Stimulated activated memory B cell treated with anti-CD40 and anti-IgM and Interleukin-4, amounts not matched to agents 10 μg/mL and 1 μg/mL and 100 μg/mL, for 72 hours (primary cell): ENCODE measurements around the gene CNGB1.

Source experiments
- ATAC-seq: fragments of 150-1000 bp; cut with Tn5 transposase; 2 replicates; pipeline ENCODE4 v1.10.0; 2021
- H3K27ac Mint-ChIP-seq: one replicate; pipeline ENCODE4 v1.8.0; 2022; ENCODE audit warnings: mild to moderate bottlenecking, mixed read lengths
- H3K27me3 Mint-ChIP-seq: one replicate; pipeline ENCODE4 v1.8.0; 2022; ENCODE audit warnings: mixed read lengths
- H3K36me3 Mint-ChIP-seq: one replicate; pipeline ENCODE4 v1.8.0; 2022; ENCODE audit warnings: mixed read lengths
- H3K4me1 Mint-ChIP-seq: one replicate; pipeline ENCODE4 v1.8.0; 2022; ENCODE audit warnings: mixed read lengths
- H3K4me3 Mint-ChIP-seq: one replicate; pipeline ENCODE4 v1.8.0; 2022; ENCODE audit warnings: mild to moderate bottlenecking, moderate library complexity, mixed read lengths
- H3K9me3 Mint-ChIP-seq: one replicate; pipeline ENCODE4 v1.8.0; 2022; ENCODE audit warnings: mixed read lengths

CNGB1 gene

GRCh38 chr16:57892447-57893096 lies 78.4 kb downstream of the CNGB1 start:
- no peak overlapping the region for H3K4me3 Mint-ChIP-seq
- ATAC-seq, result no peak

DNA sequence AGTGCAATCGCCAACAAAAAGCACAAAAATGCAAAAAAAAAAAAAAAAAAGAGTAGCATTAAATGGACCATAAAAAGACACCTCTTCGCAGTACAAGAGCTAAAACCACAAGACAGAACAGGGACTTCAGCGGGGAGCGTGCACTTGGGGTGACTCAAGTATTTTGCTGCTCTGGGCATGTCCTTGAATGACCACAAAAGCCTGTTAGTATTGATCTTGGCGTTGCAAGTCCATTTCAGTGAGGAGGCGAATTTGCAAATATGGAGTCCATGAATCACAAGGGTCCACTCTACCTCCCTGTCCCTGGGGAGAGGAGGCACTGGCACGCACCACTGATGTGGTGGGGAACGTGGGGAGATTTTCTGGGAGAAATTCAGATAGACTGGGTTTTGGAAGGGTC lies 78.9 kb downstream of the CNGB1 start:
- peaks cover 13% of the 10 kb centered on the region for H3K4me1 Mint-ChIP-seq
- no peaks in the 10 kb centered on the region for H3K9me3 Mint-ChIP-seq
- H3K27me3 Mint-ChIP-seq, result peaks cover 57% of the 10 kb centered on the region
- no peaks in the 10 kb centered on the region for H3K36me3 Mint-ChIP-seq
- H3K4me3 Mint-ChIP-seq, result no peak overlapping the region
- ATAC-seq, result no peak
- H3K27ac Mint-ChIP-seq, result no peak overlapping the region

More at GRCh38 chr16:57892447-57893096, 78.4 kb downstream of the CNGB1 start:
- no peaks in the 10 kb centered on the region for H3K36me3 Mint-ChIP-seq
- H3K4me1 Mint-ChIP-seq, result peaks cover 13% of the 10 kb centered on the region
- no peaks in the 10 kb centered on the region for H3K9me3 Mint-ChIP-seq
- H3K27me3 Mint-ChIP-seq, result peaks cover 54% of the 10 kb centered on the region
- H3K27ac Mint-ChIP-seq, result no peak overlapping the region

DNA sequence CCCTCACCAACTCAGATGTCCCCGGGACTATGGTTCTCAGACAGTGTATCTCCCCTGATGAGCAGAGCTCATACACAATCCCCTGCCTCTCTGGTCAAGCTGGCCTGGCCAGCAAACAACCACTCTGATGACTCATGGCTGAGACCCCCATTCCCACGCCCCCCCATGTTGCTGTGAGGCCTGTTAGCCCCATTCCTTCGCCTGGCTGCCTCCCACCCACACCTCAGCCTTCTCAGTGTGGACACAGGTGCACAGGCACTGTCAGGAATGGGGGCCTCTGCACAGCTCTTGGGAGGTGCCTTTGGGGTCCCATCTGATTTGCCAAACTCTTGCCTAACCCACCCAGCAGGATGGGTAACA lies 80.2 kb downstream of the CNGB1 start:
- no peak for ATAC-seq
- Mint-ChIP-seq H3K4me1 (peaks cover 13% of the 10 kb centered on the region), H3K9me3 (no peaks in the 10 kb centered on the region), H3K27me3 (peaks cover 58% of the 10 kb centered on the region), H3K36me3 (no peaks in the 10 kb centered on the region), H3K27ac (no peak overlapping the region), H3K4me3 (no peak overlapping the region)

DNA sequence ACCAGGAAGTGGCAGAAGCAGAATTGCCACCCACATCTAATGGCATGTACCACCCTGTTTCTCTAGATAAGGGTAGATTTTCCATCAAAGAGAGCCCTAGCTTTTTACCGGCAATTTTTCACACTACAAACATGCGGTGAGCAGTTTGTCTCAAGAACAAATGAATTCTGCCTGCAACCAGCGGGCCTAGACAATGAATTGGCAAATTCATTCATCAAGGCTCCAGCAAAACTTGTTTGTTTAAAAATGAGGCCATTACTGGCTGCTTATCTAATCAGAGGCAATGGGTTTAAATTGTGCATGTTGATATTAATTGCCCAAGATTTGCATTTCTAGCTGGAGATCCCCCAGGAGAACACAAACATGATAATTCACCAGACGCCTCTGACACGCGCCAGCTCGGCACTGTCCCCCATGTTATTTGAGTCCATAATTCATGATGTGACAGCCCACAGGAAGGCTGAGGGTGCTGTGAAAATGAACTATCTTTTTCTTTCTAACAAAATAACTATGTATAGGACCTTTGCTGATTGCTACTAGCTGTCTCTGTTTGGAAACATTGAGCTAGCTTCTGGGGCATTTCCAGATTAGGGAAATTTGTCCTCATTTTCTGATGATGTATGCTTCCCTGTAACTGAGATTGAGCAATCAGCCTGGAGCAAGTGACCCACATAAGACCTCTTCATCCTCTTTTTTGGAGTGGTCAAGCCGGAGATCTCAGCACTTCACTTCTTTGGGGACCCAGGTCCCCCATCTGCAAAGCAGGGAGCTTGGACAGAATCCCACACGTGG lies 80.8 kb downstream of the CNGB1 start:
- Mint-ChIP-seq H3K36me3 (no peaks in the 10 kb centered on the region), H3K27me3 (peaks cover 64% of the 10 kb centered on the region), H3K27ac (no peak overlapping the region), H3K4me3 (no peak overlapping the region), H3K4me1 (peaks cover 13% of the 10 kb centered on the region), H3K9me3 (no peaks in the 10 kb centered on the region)
- no peak for ATAC-seq

GRCh38 chr16:57889522-57889921 lies 81.4 kb downstream of the CNGB1 start:
- Mint-ChIP-seq H3K27me3 (peaks cover 67% of the 10 kb centered on the region), H3K4me1 (peaks cover 13% of the 10 kb centered on the region), H3K36me3 (no peaks in the 10 kb centered on the region), H3K4me3 (no peak overlapping the region), H3K9me3 (no peaks in the 10 kb centered on the region), H3K27ac (no peak overlapping the region)
- no peak for ATAC-seq

- H3K9me3 Mint-ChIP-seq, result no peaks in the 10 kb centered on the region
- no peak overlapping the region for H3K4me3 Mint-ChIP-seq
- H3K27ac Mint-ChIP-seq, result no peak overlapping the region
- peaks cover 67% of the 10 kb centered on the region for H3K27me3 Mint-ChIP-seq
- H3K36me3 Mint-ChIP-seq, result no peaks in the 10 kb centered on the region
- H3K4me1 Mint-ChIP-seq, result peaks cover 10% of the 10 kb centered on the region
- ATAC-seq, result no peak
These were observed 81.8 kb downstream of the CNGB1 start for GRCh38 chr16:57889111-57889510.

DNA sequence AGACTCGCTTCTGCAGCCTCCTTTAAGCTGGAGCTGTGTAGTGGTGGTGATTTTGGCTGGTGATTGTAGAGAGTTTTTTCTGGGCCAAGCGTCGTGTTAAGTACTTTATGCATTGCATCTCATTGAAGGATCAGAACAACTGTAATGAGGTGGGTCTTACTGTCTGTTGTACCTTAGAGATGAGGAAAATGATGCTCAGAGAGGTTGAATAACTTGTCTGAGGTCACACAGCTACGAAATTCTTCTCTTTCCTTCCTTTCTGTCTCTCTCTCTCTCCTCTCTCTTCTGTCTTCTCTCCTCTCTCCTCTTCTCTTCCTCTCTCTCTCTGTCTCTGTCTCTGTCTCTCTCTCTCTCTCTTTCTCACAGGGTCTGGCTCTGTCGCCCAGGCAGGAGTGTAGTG lies 82.8 kb downstream of the CNGB1 start:
- ATAC-seq, result no peak
- H3K4me3 Mint-ChIP-seq, result no peak overlapping the region
- no peak overlapping the region for H3K27ac Mint-ChIP-seq
- H3K4me1 Mint-ChIP-seq, result peaks cover 5% of the 10 kb centered on the region
- H3K27me3 Mint-ChIP-seq, result peaks cover 67% of the 10 kb centered on the region
- H3K36me3 Mint-ChIP-seq, result no peaks in the 10 kb centered on the region
- H3K9me3 Mint-ChIP-seq, result no peaks in the 10 kb centered on the region

DNA sequence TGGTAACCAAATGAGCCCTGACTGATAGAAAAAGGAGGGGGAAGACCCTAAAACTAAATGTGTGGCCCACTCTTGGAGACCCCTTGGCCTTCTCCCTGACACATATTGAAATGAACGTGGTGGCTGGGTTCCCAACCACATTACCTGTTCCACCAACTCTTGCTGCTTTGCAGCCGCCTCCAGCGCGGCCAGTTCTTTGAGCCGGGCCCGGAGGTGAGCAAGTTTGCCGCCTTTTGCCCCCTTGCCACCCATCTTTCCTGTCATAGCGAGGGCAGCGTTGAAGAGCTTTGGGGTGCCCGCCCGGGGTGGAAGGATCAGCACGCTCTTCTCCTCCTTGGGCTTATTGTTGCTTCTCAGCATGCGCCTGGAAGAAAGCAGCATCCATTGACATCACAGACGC lies 83.2 kb downstream of the CNGB1 start:
- Mint-ChIP-seq H3K36me3 (no peaks in the 10 kb centered on the region), H3K27me3 (peaks cover 67% of the 10 kb centered on the region), H3K27ac (no peak overlapping the region), H3K9me3 (no peaks in the 10 kb centered on the region), H3K4me3 (no peak overlapping the region), H3K4me1 (peaks cover 2% of the 10 kb centered on the region)
- no peak for ATAC-seq

DNA sequence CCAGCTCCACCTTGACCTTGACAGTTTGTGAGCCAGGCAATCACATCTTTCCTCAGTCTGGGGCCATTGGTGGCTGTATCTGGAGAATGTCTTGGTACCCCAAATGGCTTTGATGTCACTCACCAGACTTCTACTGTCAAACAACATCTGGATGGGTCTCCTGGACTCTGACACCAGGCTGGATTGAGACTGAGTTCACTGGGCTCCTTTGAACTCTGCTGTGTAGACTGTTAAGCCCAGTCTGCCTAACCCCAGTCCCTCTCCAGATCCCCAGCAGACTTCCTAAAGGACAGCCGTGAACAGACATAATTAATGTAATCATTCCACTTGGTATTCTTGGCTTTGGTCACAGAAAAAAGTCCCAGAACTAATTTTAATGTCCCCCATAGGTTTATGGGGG lies 84.5 kb downstream of the CNGB1 start:
- Mint-ChIP-seq H3K4me1 (no peaks in the 10 kb centered on the region), H3K27me3 (peaks cover 57% of the 10 kb centered on the region), H3K36me3 (no peaks in the 10 kb centered on the region), H3K27ac (no peak overlapping the region), H3K4me3 (no peak overlapping the region), H3K9me3 (no peaks in the 10 kb centered on the region)
- no peak for ATAC-seq

DNA sequence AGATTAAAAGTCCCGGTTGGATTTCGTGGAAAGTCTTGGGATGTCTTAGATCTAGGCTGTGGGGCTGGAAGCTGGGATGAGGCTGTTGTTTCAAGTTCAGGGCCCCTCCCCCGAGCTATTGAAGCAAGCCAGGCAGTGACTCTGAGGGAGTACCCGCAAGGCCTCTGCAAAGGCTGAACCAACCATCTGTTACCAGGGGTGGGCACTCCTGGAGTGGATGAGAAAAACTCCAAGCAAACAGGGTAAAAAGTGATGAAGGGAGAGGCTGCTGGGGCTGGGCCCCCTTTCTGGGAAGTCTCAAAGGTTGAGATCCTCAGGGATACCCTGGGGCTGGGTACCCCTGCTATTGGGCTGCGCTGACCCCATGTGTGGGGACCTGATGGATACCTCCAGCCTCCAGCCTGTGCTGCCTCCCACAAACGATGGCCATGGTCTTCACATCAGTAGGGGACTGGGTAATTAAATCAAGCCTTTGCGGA lies 86.2 kb downstream of the CNGB1 start:
- H3K27ac Mint-ChIP-seq, result no peak overlapping the region
- H3K4me3 Mint-ChIP-seq, result no peak overlapping the region
- peaks cover 49% of the 10 kb centered on the region for H3K27me3 Mint-ChIP-seq
- H3K36me3 Mint-ChIP-seq, result no peaks in the 10 kb centered on the region
- H3K4me1 Mint-ChIP-seq, result no peaks in the 10 kb centered on the region
- ATAC-seq, result no peak
- H3K9me3 Mint-ChIP-seq, result no peaks in the 10 kb centered on the region

DNA sequence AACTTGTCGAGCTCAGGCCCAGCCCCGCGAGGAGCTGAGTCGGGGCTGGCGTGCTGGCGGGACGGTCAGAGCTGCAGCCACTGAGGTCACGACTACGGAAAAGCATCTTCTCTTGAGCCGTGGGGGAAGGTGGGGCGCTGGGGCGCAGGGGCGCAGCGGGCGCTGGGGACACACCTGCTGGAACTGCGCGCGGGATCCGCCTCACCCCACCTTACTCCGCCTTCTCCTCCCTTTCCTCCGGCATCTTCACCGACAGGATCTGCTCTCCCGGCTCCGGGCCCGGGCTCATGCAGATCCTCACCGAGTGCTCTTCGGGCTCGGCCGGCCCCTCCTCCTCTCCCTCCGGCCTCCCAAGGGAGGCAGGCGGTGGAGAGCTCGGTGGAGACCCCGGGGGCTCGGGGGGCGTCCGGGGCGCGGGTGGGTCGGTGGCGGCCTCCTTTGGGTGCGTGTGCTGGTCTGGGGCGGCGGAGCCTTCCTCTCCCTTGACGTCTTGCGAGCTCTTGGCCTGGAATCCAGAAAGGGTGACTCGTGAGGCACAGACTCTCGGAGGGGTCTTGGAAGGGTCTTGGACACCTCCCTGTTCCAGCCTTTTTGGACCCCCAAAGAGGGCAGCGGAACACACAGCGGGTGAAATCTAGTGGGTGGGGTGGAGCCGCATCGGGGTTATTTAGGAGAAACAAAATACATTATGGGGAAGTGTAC lies 86.8 kb downstream of the CNGB1 start:
- Mint-ChIP-seq H3K9me3 (no peaks in the 10 kb centered on the region), H3K27me3 (peaks cover 49% of the 10 kb centered on the region), H3K4me3 (no peak overlapping the region), H3K27ac (no peak overlapping the region), H3K36me3 (no peaks in the 10 kb centered on the region), H3K4me1 (no peaks in the 10 kb centered on the region)
- peak; percentile 31 for ATAC-seq

- no peaks in the 10 kb centered on the region for H3K36me3 Mint-ChIP-seq
- H3K27ac Mint-ChIP-seq, result no peak overlapping the region
- peaks cover 45% of the 10 kb centered on the region for H3K27me3 Mint-ChIP-seq
- no peak overlapping the region for H3K4me3 Mint-ChIP-seq
- ATAC-seq, result no peak
- no peaks in the 10 kb centered on the region for H3K9me3 Mint-ChIP-seq
- peaks cover 3% of the 10 kb centered on the region for H3K4me1 Mint-ChIP-seq
These were observed 87.4 kb downstream of the CNGB1 start for GRCh38 chr16:57883480-57883879.

GRCh38 chr16:57882792-57883191 lies 88.1 kb downstream of the CNGB1 start:
- Mint-ChIP-seq H3K9me3 (no peaks in the 10 kb centered on the region), H3K4me3 (no peak overlapping the region), H3K27ac (no peak overlapping the region), H3K4me1 (peaks cover 6% of the 10 kb centered on the region), H3K27me3 (peaks cover 39% of the 10 kb centered on the region), H3K36me3 (no peaks in the 10 kb centered on the region)
- ATAC-seq, result no peak

DNA sequence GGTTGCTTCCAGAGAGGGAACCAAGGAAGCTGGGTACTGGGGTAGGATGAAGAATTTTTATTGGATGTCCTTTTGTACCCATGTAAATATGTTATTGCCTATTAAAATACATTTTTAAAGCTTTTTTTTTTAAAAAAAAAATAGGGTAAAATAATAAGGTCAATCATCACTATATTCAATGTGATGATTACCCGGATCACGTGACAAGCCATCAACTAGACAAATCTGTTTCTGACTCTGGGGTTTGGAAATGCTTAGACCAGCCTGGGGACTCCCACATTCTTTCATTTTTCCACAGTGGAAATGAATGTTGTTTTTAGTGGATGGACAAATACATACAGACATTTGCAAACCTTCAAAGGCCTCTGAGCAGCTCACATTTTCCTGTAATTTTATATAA lies 88.7 kb downstream of the CNGB1 start:
- no peak for ATAC-seq
- Mint-ChIP-seq H3K27ac (no peak overlapping the region), H3K9me3 (no peaks in the 10 kb centered on the region), H3K36me3 (no peaks in the 10 kb centered on the region), H3K4me3 (no peak overlapping the region), H3K4me1 (peaks cover 6% of the 10 kb centered on the region), H3K27me3 (peaks cover 33% of the 10 kb centered on the region)

GRCh38 chr16:57878586-57878985 lies 92.3 kb downstream of the CNGB1 start:
- H3K36me3 Mint-ChIP-seq, result no peaks in the 10 kb centered on the region
- peaks cover 6% of the 10 kb centered on the region for H3K4me1 Mint-ChIP-seq
- peaks cover 25% of the 10 kb centered on the region for H3K27me3 Mint-ChIP-seq
- no peaks in the 10 kb centered on the region for H3K9me3 Mint-ChIP-seq
- no peak overlapping the region for H3K4me3 Mint-ChIP-seq
- H3K27ac Mint-ChIP-seq, result no peak overlapping the region
- ATAC-seq, result no peak
